ENCODE results near the gene AICDA. TPM values are rescaled to one million over a fixed set of nuclear protein-coding genes. Genes with fewer than 3 reads are reported as not detected.

Gene AICDA
- total RNA-seq, 4 donors from 2014 or later: not detected

DNA sequence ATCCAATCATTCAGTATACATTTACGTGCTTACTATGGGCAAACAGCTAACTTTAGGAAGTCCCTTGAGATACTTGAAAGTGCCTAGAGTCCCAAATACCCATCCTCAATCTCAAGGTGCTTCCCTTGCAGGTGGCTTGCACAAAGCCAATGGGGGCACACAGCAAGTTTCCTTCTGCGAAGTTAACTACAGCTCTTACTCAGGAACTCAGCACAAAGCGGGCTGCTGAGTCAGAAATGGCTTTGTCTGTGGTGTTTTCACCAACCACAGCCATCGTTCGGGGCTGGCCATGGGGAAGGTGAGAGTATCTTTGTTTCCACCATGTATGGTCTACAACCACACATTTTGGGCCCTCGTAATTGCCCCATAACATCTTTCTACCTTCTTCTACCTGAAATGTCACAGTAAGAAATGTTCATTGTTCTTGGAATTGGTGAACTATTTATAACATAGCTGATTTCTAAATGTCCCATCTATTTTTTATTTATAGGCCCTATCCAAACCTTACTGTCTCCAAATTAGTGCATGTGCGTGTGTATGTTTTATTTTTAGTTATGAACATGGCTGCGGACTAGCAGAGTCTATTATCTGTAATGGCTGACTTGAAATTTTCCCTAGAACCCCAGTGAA is 36.0 kb upstream of the AICDA start:
- DNase-seq: no peak
- no peak overlapping the region for H3K27ac ChIP-seq
- H3K27me3 ChIP-seq: peaks cover 0 to 45% (median 0%) of the 10 kb centered on the region in 4 donors
- no peaks in the 10 kb centered on the region for H3K36me3 ChIP-seq
- intact Hi-C loops (cut with DNase I): no loop called here
- WGBS, 2 donors: 83 to 86% methylated on average over 8 of the region's 8 CpGs
- no peak overlapping the region for H3K4me3 ChIP-seq
- TF ChIP-seq POLR2A (IDR thresholded peaks at IDR 0.05): no peak
- TF ChIP-seq, protein P1, sequence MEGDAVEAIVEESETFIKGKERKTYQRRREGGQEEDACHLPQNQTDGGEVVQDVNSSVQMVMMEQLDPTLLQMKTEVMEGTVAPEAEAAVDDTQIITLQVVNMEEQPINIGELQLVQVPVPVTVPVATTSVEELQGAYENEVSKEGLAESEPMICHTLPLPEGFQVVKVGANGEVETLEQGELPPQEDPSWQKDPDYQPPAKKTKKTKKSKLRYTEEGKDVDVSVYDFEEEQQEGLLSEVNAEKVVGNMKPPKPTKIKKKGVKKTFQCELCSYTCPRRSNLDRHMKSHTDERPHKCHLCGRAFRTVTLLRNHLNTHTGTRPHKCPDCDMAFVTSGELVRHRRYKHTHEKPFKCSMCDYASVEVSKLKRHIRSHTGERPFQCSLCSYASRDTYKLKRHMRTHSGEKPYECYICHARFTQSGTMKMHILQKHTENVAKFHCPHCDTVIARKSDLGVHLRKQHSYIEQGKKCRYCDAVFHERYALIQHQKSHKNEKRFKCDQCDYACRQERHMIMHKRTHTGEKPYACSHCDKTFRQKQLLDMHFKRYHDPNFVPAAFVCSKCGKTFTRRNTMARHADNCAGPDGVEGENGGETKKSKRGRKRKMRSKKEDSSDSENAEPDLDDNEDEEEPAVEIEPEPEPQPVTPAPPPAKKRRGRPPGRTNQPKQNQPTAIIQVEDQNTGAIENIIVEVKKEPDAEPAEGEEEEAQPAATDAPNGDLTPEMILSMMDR (IDR thresholded peaks at IDR 0.05): no peak
- no peaks in the 10 kb centered on the region for H3K9me3 ChIP-seq
- no peaks in the 10 kb centered on the region for H3K4me1 ChIP-seq

DNA sequence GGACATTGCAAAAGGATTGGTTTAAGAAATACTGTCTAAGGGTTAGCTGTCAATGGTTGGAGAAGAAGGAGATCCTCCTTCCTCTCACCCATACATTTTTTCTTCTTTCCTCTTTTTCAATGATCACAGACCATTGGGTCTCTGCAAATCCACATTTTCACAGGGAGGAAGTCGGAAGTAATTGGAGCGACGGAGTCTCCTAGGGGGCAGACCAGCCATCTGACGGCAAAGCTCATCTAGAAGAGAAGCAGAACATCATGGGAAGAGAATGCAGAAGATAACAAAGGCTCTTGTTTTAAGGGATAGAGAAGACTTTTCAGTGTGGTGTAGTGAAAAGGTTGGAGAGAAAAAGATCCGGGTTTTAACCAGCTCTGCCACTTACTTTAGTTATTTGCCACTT is 35.3 kb upstream of the AICDA start:
- intact Hi-C loops (cut with DNase I): no loop called here
- Histone ChIP-seq H3K36me3 (no peaks in the 10 kb centered on the region), H3K4me3 (no peak overlapping the region), H3K27me3 (peaks cover 0 to 45% (median 0%) of the 10 kb centered on the region in 4 donors), H3K9me3 (no peaks in the 10 kb centered on the region), H3K27ac (no peak overlapping the region), H3K4me1 (no peaks in the 10 kb centered on the region)
- DNase-seq: no peak
- TF ChIP-seq, protein P1 (IDR thresholded peaks at IDR 0.05): no peak
- 81 to 91% methylated on average over 5 of the region's 5 CpGs for WGBS, 2 donors

DNA sequence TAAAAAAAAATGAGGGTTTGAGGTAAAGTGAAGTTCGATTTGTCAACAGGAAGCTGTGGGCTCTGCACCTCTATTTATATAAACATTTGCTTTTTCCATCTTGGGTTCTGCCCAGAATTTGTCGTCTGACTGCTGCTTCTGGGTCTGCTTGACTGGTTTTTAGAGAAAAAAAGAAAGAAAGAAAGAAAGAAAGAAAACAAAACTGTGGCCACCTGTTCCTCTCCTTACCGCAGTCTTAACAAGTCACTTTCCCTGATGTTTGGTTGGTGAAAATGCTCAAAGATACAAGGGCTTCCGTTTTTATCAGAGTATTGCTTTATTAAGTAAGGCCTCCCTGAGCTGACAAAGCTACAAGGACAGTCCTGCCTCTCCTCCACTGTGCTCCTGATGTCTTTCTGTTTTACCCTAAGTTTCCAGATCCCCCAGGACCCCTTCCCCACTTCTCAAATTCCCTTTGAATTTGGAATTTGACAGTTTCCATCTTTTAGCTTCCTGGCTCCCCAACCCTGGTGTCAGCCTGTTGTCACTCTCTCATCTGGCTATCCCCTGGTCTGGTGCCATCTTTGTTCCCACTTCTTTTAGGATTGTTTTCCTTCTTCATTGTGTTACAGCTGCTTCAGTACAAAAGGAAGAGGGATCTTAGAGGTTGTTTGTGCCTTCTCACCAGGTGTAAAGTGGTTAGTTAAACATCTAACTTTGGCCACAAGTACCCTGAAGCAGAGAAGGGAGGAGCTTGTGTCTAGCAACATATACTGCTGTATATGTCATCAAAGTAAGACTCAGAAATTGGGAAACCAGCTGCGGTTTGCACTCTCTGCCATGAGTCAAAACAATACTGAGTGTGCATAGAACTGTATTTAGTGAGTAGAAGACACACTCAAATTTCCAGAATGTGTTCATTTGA is 31.9 kb upstream of the AICDA start:
- no peak for DNase-seq
- 33 to 37% methylated on average over 5 of the region's 5 CpGs for WGBS, 2 donors

DNA sequence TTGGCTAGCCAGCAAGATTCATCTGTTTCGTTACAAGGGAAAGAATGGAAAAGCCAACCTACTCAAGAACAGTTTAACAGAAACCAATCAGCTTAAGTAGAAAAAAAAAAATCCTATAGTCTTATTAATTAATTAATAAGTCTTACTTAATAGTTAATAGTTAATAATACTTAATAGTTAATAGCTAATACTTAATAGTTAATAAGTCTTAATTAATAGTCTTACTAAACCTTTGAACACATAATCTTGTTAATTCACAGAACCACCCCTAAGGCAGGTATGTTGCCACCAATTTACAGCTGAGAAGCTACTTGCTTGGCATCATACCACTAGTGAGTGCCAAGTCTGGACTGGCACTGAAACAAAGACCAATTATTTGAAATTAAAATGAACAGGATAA is 30.1 kb upstream of the AICDA start:
- no peak for DNase-seq
- Histone ChIP-seq H3K27me3 (peaks cover 0 to 26% (median 0%) of the 10 kb centered on the region in 4 donors), H3K27ac (no peak overlapping the region), H3K4me3 (no peak overlapping the region), H3K9me3 (no peaks in the 10 kb centered on the region), H3K36me3 (no peaks in the 10 kb centered on the region), H3K4me1 (peaks cover 0 to 12% (median 0%) of the 10 kb centered on the region in 3 donors)
- WGBS, 2 donors: 82 to 91% methylated on average over 1 of the region's 1 CpG
- TF ChIP-seq POLR2A (IDR thresholded peaks at IDR 0.05): no peak
- TF ChIP-seq, protein P1 (IDR thresholded peaks at IDR 0.05): no peak
- intact Hi-C loops (cut with DNase I): no loop called here

More for the DNA sequence above, 31.9 kb upstream of the AICDA start:
- peaks cover 0 to 44% (median 0%) of the 10 kb centered on the region in 4 donors for H3K27me3 ChIP-seq
- intact Hi-C loops (cut with DNase I): no loop called here
- H3K9me3 ChIP-seq: no peaks in the 10 kb centered on the region
- TF ChIP-seq, protein P1 (IDR thresholded peaks at IDR 0.05): no peak
- peak in 1 of 4 donors; percentile 26 for TF ChIP-seq POLR2A (IDR thresholded peaks at IDR 0.05)
- no peak overlapping the region for H3K4me3 ChIP-seq
- peak overlapping the region in 1 of 4 donors; percentile 7 for H3K27ac ChIP-seq
- no peaks in the 10 kb centered on the region for H3K36me3 ChIP-seq
- peaks cover 0 to 2% (median 0%) of the 10 kb centered on the region in 3 donors for H3K4me1 ChIP-seq

DNA sequence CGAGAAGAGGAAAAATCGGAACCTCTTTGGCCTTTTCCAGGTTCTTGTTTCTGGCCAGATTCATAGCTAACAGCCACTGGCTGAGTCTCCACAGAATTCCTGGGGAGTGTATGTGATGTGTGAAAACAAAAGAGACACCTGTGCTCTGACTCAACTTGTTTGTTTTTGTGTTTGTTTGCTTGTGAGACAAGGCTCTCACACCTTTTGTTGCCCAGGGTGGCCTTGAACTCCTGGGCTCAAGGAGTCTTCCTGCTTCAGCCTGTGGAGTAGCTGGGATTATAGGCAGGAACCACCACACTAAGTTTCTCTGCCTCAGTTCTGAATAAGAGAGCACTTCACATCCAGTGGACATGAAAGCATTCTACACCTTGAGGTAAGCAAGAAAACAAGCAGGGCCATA is 27.3 kb upstream of the AICDA start:
- H3K4me3 ChIP-seq: no peak overlapping the region
- no peak for TF ChIP-seq POLR2A (IDR thresholded peaks at IDR 0.05)
- TF ChIP-seq, protein P1 (IDR thresholded peaks at IDR 0.05): no peak
- peaks cover 0 to 7% (median 0%) of the 10 kb centered on the region in 4 donors for H3K27me3 ChIP-seq
- H3K4me1 ChIP-seq: peaks cover 0 to 28% (median 0%) of the 10 kb centered on the region in 3 donors
- H3K9me3 ChIP-seq: no peaks in the 10 kb centered on the region
- intact Hi-C loops (cut with DNase I): no loop called here
- 75 to 78% methylated on average over 2 of the region's 2 CpGs for WGBS, 2 donors
- H3K27ac ChIP-seq: no peak overlapping the region
- H3K36me3 ChIP-seq: no peaks in the 10 kb centered on the region
- no peak for DNase-seq
